ENCODE results near the gene SEC23A. TPM values are rescaled to one million over a fixed set of nuclear protein-coding genes. Genes with fewer than 3 reads are reported as not detected.

The SEC23A gene
- total and polyA plus RNA-seq, 2 of the 13 experiments (the other 11 are each of a cell fraction or from before 2014, with no cell fraction given), result 403 to 887 TPM

- peaks cover 57% of the 10 kb centered on the region for H3K79me2 ChIP-seq (ENCODE audit: insufficient read depth, low read length)
- in situ Hi-C loops (cut with HindIII; ENCODE audit: extremely low pct_ligation_motif_present, low pct_unique_long_range_greater_than_20kb), result loop anchor here (5.0 kb wide), 1 partner anchor 330 kb away; the partner anchor contains the start of gene FBXO33
- ChIA-PET CTCF (ENCODE audit: low intra/inter-chr PET ratio, low total read pairs) (no interaction called here), POLR2A (interaction anchor here (0.6 to 8.0 kb wide), 64 partner anchors 8 to 1508 kb away, joined by 3 to 285 read pairs (median 5); partner anchors contain the start of genes FBXO33, FOXA1, GEMIN2 and PNN)
- peak overlapping the region; percentile 81 to 91 (median 90) for H3K4me3 ChIP-seq (replicated peaks in 1 of 3; ENCODE audit: insufficient read depth in 1 of 3, low read depth in 2 of 3, low read length in 3 of 3)
- WGBS (ENCODE audit: low lambda C conversion rate), result under 1% methylated on average over 20 of the region's 23 CpGs
- H3K4me1 ChIP-seq (ENCODE audit: insufficient read depth, low read length), result peaks cover 66% of the 10 kb centered on the region
- H3K27me3 ChIP-seq (ENCODE audit: control insufficient read depth in 1 of 2, insufficient read depth in 2 of 2, low read length in 2 of 2), result no peaks in the 10 kb centered on the region; a peak in 1 of 5 replicates
- H3K9ac ChIP-seq (ENCODE audit: insufficient read depth, low read depth, low read length), result peak overlapping the region; percentile 98
- intact Hi-C loops (cut with micrococcal nuclease; ENCODE audit: unreplicated experiment), result loop anchor here (1.0 to 2.0 kb wide), 2 partner anchors 72 to 130 kb away; partner anchors contain the start of gene MIA2
- ATAC-seq (peak; percentile 63), DNase-seq (ENCODE audit: low spot score) (peak; percentile 98), FAIRE-seq (peak; percentile 74)
- H3K27ac ChIP-seq (ENCODE audit: extremely low read length, insufficient read depth, low read length), result peak overlapping the region; percentile 94
- TSS peak; percentile 72 for BruUV-seq (replicated peaks)
- H3K9me3 ChIP-seq (ENCODE audit: low read length), result no peaks in the 10 kb centered on the region
- H4K20me1 ChIP-seq (ENCODE audit: insufficient read depth, low read length), result peaks cover 47% of the 10 kb centered on the region
- H3K4me2 ChIP-seq (ENCODE audit: low read depth, low read length), result peak overlapping the region; percentile 78
- peaks cover 0 to 7% of the 10 kb centered on the region in 2 experiments; a peak in 3 of 5 replicates for H3K36me3 ChIP-seq (replicated peaks in 1 of 2; ENCODE audit: control insufficient read depth in 1 of 2, insufficient read depth in 2 of 2, low read length in 2 of 2)
- H2AFZ ChIP-seq (ENCODE audit: low read length), result no peak overlapping the region
- TF ChIP-seq, protein P1, sequence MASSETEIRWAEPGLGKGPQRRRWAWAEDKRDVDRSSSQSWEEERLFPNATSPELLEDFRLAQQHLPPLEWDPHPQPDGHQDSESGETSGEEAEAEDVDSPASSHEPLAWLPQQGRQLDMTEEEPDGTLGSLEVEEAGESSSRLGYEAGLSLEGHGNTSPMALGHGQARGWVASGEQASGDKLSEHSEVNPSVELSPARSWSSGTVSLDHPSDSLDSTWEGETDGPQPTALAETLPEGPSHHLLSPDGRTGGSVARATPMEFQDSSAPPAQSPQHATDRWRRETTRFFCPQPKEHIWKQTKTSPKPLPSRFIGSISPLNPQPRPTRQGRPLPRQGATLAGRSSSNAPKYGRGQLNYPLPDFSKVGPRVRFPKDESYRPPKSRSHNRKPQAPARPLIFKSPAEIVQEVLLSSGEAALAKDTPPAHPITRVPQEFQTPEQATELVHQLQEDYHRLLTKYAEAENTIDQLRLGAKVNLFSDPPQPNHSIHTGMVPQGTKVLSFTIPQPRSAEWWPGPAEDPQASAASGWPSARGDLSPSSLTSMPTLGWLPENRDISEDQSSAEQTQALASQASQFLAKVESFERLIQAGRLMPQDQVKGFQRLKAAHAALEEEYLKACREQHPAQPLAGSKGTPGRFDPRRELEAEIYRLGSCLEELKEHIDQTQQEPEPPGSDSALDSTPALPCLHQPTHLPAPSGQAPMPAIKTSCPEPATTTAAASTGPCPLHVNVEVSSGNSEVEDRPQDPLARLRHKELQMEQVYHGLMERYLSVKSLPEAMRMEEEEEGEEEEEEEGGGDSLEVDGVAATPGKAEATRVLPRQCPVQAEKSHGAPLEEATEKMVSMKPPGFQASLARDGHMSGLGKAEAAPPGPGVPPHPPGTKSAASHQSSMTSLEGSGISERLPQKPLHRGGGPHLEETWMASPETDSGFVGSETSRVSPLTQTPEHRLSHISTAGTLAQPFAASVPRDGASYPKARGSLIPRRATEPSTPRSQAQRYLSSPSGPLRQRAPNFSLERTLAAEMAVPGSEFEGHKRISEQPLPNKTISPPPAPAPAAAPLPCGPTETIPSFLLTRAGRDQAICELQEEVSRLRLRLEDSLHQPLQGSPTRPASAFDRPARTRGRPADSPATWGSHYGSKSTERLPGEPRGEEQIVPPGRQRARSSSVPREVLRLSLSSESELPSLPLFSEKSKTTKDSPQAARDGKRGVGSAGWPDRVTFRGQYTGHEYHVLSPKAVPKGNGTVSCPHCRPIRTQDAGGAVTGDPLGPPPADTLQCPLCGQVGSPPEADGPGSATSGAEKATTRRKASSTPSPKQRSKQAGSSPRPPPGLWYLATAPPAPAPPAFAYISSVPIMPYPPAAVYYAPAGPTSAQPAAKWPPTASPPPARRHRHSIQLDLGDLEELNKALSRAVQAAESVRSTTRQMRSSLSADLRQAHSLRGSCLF (CRISPR knock-in tag; IDR thresholded peaks at IDR 0.05; ENCODE audit: borderline replicate concordance), result 0 out of 2 replicates have a peak, but pooled peaks have one; percentile 9
- TF ChIP-seq SP4 (CRISPR knock-in tag; IDR thresholded peaks at IDR 0.05) (no peak), RBFOX2 (IDR thresholded peaks at IDR 0.05; ENCODE audit: low read depth, low read length) (no peak), NFIC (IDR thresholded peaks at IDR 0.05; ENCODE audit: low read length) (no peak), SIN3B (IDR thresholded peaks at IDR 0.05; ENCODE audit: low read length) (peak; percentile 4; the same call in 1 of the 2 replicates), ZNF530 (CRISPR knock-in tag; IDR thresholded peaks at IDR 0.05; ENCODE audit: low read depth) (no peak), FOXO1 (CRISPR knock-in tag; IDR thresholded peaks at IDR 0.05) (peak; percentile 38; the same call in 1 of the 2 replicates), ZNF740 (CRISPR knock-in tag; IDR thresholded peaks at IDR 0.05) (no peak)
- TF ChIP-seq, protein P2, sequence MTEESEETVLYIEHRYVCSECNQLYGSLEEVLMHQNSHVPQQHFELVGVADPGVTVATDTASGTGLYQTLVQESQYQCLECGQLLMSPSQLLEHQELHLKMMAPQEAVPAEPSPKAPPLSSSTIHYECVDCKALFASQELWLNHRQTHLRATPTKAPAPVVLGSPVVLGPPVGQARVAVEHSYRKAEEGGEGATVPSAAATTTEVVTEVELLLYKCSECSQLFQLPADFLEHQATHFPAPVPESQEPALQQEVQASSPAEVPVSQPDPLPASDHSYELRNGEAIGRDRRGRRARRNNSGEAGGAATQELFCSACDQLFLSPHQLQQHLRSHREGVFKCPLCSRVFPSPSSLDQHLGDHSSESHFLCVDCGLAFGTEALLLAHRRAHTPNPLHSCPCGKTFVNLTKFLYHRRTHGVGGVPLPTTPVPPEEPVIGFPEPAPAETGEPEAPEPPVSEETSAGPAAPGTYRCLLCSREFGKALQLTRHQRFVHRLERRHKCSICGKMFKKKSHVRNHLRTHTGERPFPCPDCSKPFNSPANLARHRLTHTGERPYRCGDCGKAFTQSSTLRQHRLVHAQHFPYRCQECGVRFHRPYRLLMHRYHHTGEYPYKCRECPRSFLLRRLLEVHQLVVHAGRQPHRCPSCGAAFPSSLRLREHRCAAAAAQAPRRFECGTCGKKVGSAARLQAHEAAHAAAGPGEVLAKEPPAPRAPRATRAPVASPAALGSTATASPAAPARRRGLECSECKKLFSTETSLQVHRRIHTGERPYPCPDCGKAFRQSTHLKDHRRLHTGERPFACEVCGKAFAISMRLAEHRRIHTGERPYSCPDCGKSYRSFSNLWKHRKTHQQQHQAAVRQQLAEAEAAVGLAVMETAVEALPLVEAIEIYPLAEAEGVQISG (CRISPR knock-in tag; IDR thresholded peaks at IDR 0.05), result no peak
- TF ChIP-seq, protein P3, sequence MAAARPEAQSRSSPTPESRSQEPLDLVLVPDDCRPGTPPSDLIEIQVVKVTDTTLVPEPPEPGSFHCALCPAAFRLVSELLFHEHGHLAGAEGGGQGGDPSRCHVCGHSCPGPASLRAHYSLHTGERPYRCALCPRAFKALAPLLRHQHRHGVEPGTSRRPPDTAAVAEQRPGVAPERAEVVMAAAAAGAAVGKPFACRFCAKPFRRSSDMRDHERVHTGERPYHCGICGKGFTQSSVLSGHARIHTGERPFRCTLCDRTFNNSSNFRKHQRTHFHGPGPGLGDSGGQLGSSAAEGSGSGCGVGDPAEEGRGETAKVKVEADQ (CRISPR knock-in tag; IDR thresholded peaks at IDR 0.05; ENCODE audit: borderline replicate concordance), result no peak
- TF ChIP-seq, protein P4, sequence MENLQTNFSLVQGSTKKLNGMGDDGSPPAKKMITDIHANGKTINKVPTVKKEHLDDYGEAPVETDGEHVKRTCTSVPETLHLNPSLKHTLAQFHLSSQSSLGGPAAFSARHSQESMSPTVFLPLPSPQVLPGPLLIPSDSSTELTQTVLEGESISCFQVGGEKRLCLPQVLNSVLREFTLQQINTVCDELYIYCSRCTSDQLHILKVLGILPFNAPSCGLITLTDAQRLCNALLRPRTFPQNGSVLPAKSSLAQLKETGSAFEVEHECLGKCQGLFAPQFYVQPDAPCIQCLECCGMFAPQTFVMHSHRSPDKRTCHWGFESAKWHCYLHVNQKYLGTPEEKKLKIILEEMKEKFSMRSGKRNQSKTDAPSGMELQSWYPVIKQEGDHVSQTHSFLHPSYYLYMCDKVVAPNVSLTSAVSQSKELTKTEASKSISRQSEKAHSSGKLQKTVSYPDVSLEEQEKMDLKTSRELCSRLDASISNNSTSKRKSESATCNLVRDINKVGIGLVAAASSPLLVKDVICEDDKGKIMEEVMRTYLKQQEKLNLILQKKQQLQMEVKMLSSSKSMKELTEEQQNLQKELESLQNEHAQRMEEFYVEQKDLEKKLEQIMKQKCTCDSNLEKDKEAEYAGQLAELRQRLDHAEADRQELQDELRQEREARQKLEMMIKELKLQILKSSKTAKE (CRISPR knock-in tag; IDR thresholded peaks at IDR 0.05; ENCODE audit: borderline replicate concordance), result no peak
Observed at GRCh38 chr14:39102265-39102968, 618 bp downstream of the SEC23A start.
